Testis (tissue), 2 donors: ENCODE measurements around the gene GPRC5C.

ENCODE experiments used
- POLR2A ChIP-seq: fragments of 450-650 bp; IDR thresholded peaks from one replicate; pipeline ENCODE4 v1.6.1; 2017; ENCODE audit warnings: antibody characterized with exemption, mild to moderate bottlenecking, moderate library complexity
- TF ChIP-seq, protein P1 (sequence below), 3 experiments: fragments of 450-650 bp in 2 of 3; fragments of 200-600 bp in 1 of 3; sonication (generic) in 1 of 3; IDR thresholded peaks; one replicate each; pipeline ENCODE4 v1.5.1; 2016 to 2019; ENCODE audit warnings: antibody characterized with exemption in 3 of 3, mild to moderate bottlenecking in 2 of 3, moderate library complexity in 1 of 3

GRCh38 chr17:74461611-74462010 lies 29.7 kb downstream of the GPRC5C start:
- TF ChIP-seq, protein P1, sequence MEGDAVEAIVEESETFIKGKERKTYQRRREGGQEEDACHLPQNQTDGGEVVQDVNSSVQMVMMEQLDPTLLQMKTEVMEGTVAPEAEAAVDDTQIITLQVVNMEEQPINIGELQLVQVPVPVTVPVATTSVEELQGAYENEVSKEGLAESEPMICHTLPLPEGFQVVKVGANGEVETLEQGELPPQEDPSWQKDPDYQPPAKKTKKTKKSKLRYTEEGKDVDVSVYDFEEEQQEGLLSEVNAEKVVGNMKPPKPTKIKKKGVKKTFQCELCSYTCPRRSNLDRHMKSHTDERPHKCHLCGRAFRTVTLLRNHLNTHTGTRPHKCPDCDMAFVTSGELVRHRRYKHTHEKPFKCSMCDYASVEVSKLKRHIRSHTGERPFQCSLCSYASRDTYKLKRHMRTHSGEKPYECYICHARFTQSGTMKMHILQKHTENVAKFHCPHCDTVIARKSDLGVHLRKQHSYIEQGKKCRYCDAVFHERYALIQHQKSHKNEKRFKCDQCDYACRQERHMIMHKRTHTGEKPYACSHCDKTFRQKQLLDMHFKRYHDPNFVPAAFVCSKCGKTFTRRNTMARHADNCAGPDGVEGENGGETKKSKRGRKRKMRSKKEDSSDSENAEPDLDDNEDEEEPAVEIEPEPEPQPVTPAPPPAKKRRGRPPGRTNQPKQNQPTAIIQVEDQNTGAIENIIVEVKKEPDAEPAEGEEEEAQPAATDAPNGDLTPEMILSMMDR (IDR thresholded peaks at IDR 0.05): no peak
- TF ChIP-seq POLR2A: no peak
